ENCODE data around the gene NELFCD. TPM values are rescaled to one million over a fixed set of nuclear protein-coding genes. Genes with fewer than 3 reads are reported as not detected.
"Not testable (repeated sequence)": the region's sequence is repeated elsewhere in the genome, so short reads cannot be mapped to it uniquely, and the experiment has no call there.

NELFCD gene
- total RNA-seq, 1 donor from 2014 or later, result 70.4 TPM

- H4K20me1 ChIP-seq (ENCODE audit: insufficient read depth, low read length), result peaks cover 42% of the 10 kb centered on the region
- H2AFZ ChIP-seq (ENCODE audit: low read depth, low read length), result peak overlapping the region; percentile 40
- H3K79me2 ChIP-seq (ENCODE audit: insufficient read depth, low read length), result peaks cover 50% of the 10 kb centered on the region
- H3K27me3 ChIP-seq (ENCODE audit: insufficient read depth, low read length), result no peaks in the 10 kb centered on the region
- Mint-ChIP-seq H3K27ac (ENCODE audit: unreplicated experiment) (peak overlapping the region; percentile 91), H3K27me3 (ENCODE audit: low read depth, unreplicated experiment) (no peaks in the 10 kb centered on the region), H3K4me3 (ENCODE audit: unreplicated experiment) (peak overlapping the region; percentile 94), H3K36me3 (ENCODE audit: low read depth, unreplicated experiment) (peaks cover 2% of the 10 kb centered on the region), H3K9me3 (ENCODE audit: unreplicated experiment) (peaks cover 11% of the 10 kb centered on the region), H3K4me1 (ENCODE audit: low read depth, unreplicated experiment) (peaks cover 14% of the 10 kb centered on the region)
- TF ChIP-seq EZH2 (IDR thresholded peaks at IDR 0.05; ENCODE audit: insufficient read depth, low read length), result no peak
- TF ChIP-seq CTCF (IDR thresholded peaks at IDR 0.05; ENCODE audit: insufficient read depth, low read depth, low read length), result no peak
- H3K9me3 ChIP-seq (ENCODE audit: insufficient read depth, low read depth, low read length), result no peaks in the 10 kb centered on the region
- peak overlapping the region; percentile 94 for H3K4me2 ChIP-seq (ENCODE audit: low read length)
- H3K9ac ChIP-seq (ENCODE audit: low read length), result peak overlapping the region; percentile 82
- peak overlapping the region; percentile 90 for H3K4me3 ChIP-seq (ENCODE audit: insufficient read depth, low read depth, low read length)
- peaks cover 4% of the 10 kb centered on the region for H3K4me1 ChIP-seq (ENCODE audit: insufficient read depth, low read length)
- FAIRE-seq (no peak), DNase-seq (ENCODE audit: low read depth) (peak; percentile 11)
- peaks cover under 1% of the 10 kb centered on the region for H3K36me3 ChIP-seq (ENCODE audit: insufficient read depth, low read length)
- H3K27ac ChIP-seq (ENCODE audit: low read depth, low read length), result peak overlapping the region; percentile 87
These were observed 740 bp downstream of the NELFCD start for GRCh38 chr20:58981628-58982364.

- H3K4me2 ChIP-seq (ENCODE audit: low read length), result peak overlapping the region; percentile 94
- H3K27me3 Mint-ChIP-seq (ENCODE audit: low read depth, unreplicated experiment), result no peaks in the 10 kb centered on the region
- peak overlapping the region; percentile 90 for H3K4me3 ChIP-seq (ENCODE audit: insufficient read depth, low read depth, low read length)
- H4K20me1 ChIP-seq (ENCODE audit: insufficient read depth, low read length), result peaks cover 49% of the 10 kb centered on the region
- peaks cover 2% of the 10 kb centered on the region for H3K36me3 Mint-ChIP-seq (ENCODE audit: low read depth, unreplicated experiment)
- no peaks in the 10 kb centered on the region for H3K27me3 ChIP-seq (ENCODE audit: insufficient read depth, low read length)
- H3K9me3 Mint-ChIP-seq (ENCODE audit: unreplicated experiment), result peaks cover 11% of the 10 kb centered on the region
- no peak overlapping the region for H3K27ac Mint-ChIP-seq (ENCODE audit: unreplicated experiment)
- TF ChIP-seq CTCF (IDR thresholded peaks at IDR 0.05; ENCODE audit: insufficient read depth, low read depth, low read length), result no peak
- TF ChIP-seq EZH2 (IDR thresholded peaks at IDR 0.05; ENCODE audit: insufficient read depth, low read length), result no peak
- H3K4me1 ChIP-seq (ENCODE audit: insufficient read depth, low read length), result peaks cover 4% of the 10 kb centered on the region
- no peaks in the 10 kb centered on the region for H3K9me3 ChIP-seq (ENCODE audit: insufficient read depth, low read depth, low read length)
- H3K27ac ChIP-seq (ENCODE audit: low read depth, low read length), result no peak overlapping the region
- H2AFZ ChIP-seq (ENCODE audit: low read depth, low read length), result no peak overlapping the region
- FAIRE-seq, result no peak
- peaks cover 14% of the 10 kb centered on the region for H3K4me1 Mint-ChIP-seq (ENCODE audit: low read depth, unreplicated experiment)
- peak overlapping the region; percentile 82 for H3K9ac ChIP-seq (ENCODE audit: low read length)
- H3K79me2 ChIP-seq (ENCODE audit: insufficient read depth, low read length), result peaks cover 50% of the 10 kb centered on the region
- peaks cover 8% of the 10 kb centered on the region for H3K36me3 ChIP-seq (ENCODE audit: insufficient read depth, low read length)
- DNase-seq (ENCODE audit: low read depth), result no peak
- peak overlapping the region; percentile 94 for H3K4me3 Mint-ChIP-seq (ENCODE audit: unreplicated experiment)
These were observed 1.5 kb downstream of the NELFCD start for GRCh38 chr20:58982406-58983114.

GRCh38 chr20:58983115-58983468, 2.0 kb downstream of the NELFCD start:
- not testable (repeated sequence) for H3K9ac ChIP-seq (ENCODE audit: low read length); DNase-seq (ENCODE audit: low read depth); H3K27me3 Mint-ChIP-seq (ENCODE audit: low read depth, unreplicated experiment); H3K27ac Mint-ChIP-seq (ENCODE audit: unreplicated experiment); H2AFZ ChIP-seq (ENCODE audit: low read depth, low read length); H3K36me3 Mint-ChIP-seq (ENCODE audit: low read depth, unreplicated experiment); FAIRE-seq; H3K4me3 ChIP-seq (ENCODE audit: insufficient read depth, low read depth, low read length); H3K9me3 ChIP-seq (ENCODE audit: insufficient read depth, low read depth, low read length); H3K27ac ChIP-seq (ENCODE audit: low read depth, low read length); H3K27me3 ChIP-seq (ENCODE audit: insufficient read depth, low read length); H3K4me1 ChIP-seq (ENCODE audit: insufficient read depth, low read length); H3K9me3 Mint-ChIP-seq (ENCODE audit: unreplicated experiment)
- peak overlapping the region; percentile 94 for H3K4me3 Mint-ChIP-seq (ENCODE audit: unreplicated experiment)
- H4K20me1 ChIP-seq (ENCODE audit: insufficient read depth, low read length), result peaks cover 54% of the 10 kb centered on the region
- peaks cover 14% of the 10 kb centered on the region for H3K36me3 ChIP-seq (ENCODE audit: insufficient read depth, low read length)
- peaks cover 14% of the 10 kb centered on the region for H3K4me1 Mint-ChIP-seq (ENCODE audit: low read depth, unreplicated experiment)
- H3K4me2 ChIP-seq (ENCODE audit: low read length), result peak overlapping the region; percentile 94
- H3K79me2 ChIP-seq (ENCODE audit: insufficient read depth, low read length), result peaks cover 54% of the 10 kb centered on the region

All from astrocyte (in vitro differentiated cells and primary cell).